WI38 (cell line): ENCODE measurements around the gene LYPD6B.

Experiments used
- H3K4me3 ChIP-seq: 2 replicates; pipeline ENCODE4 v1.5.1; 2011; ENCODE audit warnings: low read depth, mild to moderate bottlenecking, control low read depth, low read length
- TF ChIP-seq, protein P1 (sequence below): IDR thresholded peaks from 2 replicates; pipeline ENCODE4 v1.5.1; 2012; ENCODE audit warnings: low read depth, mild to moderate bottlenecking, control low read depth, low read length

Gene LYPD6B

DNA sequence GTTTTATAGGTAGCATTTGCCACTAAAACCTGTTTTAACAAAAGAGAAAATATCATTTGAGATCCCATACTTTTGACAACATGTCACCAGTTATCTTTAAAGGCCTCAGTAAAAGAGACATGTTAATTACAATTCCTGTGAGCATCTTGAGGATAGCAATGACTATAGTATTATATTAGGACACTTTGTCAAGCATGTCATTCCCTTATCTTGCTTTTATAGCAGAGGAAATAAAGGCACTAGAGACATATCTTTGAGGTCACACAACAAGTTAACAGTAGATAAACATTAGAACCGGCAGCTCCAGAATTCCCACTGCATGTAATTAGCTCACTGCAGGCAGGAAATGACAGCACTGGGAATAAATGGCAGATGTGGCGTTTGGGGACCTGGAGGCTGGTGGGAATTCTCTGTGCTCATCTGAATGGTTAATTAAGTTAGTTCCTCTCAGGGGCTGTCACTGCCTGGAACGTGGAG, 25.9 kb downstream of the LYPD6B start:
- H3K4me3 ChIP-seq, result no peak overlapping the region
- TF ChIP-seq, protein P1, sequence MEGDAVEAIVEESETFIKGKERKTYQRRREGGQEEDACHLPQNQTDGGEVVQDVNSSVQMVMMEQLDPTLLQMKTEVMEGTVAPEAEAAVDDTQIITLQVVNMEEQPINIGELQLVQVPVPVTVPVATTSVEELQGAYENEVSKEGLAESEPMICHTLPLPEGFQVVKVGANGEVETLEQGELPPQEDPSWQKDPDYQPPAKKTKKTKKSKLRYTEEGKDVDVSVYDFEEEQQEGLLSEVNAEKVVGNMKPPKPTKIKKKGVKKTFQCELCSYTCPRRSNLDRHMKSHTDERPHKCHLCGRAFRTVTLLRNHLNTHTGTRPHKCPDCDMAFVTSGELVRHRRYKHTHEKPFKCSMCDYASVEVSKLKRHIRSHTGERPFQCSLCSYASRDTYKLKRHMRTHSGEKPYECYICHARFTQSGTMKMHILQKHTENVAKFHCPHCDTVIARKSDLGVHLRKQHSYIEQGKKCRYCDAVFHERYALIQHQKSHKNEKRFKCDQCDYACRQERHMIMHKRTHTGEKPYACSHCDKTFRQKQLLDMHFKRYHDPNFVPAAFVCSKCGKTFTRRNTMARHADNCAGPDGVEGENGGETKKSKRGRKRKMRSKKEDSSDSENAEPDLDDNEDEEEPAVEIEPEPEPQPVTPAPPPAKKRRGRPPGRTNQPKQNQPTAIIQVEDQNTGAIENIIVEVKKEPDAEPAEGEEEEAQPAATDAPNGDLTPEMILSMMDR, result no peak

DNA sequence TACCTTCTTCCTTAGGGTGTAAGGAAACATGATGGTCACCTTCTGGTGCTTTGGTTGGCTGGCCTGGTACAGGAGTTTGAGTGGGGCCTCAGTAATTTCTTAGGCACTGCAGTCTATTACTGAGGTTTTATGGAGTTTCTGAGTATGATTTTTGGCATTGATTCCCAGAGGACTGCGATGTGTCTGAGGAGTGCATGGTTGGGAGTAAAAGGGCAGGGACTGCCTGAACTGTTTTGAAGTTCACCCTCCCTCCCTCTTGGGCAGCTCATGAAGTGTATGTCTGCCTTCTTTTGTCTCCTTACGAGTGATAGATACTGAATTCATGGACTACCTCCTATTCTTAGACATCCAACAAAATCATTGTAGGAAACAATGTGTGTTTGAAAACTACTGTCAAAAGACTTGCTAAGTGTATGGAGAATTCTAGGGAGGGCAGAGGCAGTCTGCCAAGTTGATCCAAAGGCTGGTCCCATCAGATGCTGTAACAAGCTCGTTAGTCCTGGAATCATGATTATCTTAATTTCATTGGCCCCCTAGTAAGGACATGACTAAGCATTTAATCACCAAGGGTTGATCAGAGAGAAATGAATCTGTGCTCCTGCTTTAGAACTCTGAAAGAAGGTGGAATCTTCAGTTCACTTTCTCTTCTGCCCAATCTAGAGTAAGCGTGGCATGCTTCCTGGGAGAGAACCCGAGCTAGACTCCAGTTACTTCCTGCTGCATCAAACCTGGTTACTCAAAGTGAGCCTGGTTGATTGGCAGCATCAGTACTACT, 26.5 kb downstream of the LYPD6B start:
- H3K4me3 ChIP-seq, result no peak overlapping the region
- TF ChIP-seq, protein P1, result no peak

DNA sequence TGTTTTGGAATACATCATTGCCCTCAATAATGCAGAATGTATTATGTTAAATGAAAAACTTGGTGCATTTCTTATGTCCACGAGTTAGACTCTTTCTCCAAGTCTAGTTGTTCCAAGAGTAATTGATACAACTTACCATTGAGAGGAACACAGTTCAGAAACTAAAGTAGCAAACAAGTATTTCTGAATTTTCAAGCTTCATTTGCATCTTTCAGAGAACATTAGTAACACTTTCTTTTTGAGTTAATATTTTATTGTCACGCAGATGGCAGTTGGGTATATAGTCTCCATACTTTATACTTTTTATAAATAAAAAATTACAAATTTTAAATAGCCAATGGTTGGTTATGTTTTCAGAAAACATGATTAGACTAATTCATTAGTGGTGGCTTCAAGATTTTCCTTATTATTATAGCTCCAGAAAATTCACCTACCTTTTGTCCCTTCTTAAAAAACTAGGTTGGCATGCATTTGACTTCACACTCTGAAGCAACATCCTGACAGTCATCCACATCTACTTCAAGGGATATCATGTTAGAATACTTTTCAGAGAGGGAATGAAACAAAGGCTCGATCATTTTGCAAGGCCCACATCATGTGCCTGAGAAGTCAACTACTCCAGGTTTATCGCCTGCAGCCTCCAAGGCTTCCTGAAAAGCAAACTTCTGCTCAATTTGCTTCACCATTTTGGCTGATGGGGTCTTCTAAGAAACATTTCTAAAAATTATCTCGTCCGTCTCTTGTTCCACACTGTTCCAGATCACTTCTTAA, 29.9 kb downstream of the LYPD6B start:
- no peak overlapping the region for H3K4me3 ChIP-seq
- TF ChIP-seq, protein P1, result no peak

DNA sequence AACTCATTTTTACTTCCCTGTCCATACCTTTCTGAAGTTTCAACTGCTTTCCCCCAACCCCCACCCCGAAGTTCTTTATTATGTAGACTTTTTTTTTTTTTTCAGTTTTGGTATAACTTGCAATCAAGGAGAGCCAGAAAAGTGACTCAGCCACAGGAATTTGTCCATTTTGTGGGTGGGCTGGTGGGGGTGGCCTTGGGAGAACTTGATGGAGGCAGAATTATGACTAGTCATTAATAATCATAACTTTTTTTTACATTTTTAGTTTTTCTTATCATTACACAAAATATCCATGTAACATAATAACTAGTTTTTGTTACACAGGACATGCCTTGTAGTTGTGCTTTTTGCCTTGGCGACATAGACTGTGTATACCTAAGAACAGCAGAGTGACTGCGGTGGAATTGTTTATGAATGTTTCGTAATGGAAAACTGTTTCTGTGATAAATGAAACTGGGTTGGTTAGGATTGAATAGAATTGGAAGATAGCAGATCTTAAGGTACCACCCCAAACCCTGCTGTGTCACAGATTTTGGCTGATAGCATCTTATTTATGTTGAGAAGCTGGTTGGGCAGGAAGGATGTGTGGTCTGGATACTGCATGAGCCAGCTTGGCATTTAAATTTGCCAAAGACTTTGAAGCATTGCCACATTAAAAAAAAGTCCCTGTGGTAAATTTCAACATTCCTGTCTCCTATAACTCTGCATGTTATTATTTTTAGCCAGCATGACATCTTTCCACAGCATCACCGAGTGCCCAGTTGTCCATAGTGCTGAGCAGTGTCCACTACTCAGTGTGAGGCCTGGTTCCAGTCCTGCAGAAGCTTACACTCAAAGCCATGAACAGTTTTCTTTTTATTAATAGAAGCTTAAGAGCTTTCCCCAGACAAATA, 30.7 kb downstream of the LYPD6B start:
- H3K4me3 ChIP-seq, result no peak overlapping the region
- TF ChIP-seq, protein P1, result no peak

DNA sequence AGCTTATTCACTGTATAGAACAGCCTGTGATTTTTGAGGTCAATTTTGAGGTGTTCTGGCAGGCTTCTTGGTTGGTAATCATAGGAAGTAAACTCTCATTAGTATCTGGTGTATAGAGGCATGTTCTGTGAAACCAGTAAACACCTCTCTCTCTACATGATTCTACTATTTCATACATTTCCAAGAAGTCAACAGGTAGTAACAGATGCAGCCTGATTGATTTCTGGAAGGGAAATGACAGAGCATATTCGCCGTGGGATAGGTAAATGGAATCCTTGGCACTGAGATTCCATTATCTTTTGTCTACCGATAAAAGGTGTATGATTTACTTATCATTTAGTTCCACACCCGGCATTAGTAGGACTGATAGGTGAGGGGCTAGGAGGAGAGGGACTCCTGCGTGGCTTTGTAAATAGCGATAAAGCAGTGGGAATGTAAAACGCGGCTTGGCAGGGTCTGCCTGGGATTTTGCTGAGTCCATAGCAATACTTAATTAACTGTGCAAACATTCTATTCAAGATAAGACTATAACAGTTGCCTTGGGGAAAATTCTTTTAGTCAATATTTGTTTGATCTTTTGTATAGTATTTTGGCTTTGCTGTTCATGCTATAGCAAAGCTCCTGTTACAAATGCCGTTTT, 32.3 kb downstream of the LYPD6B start:
- TF ChIP-seq, protein P1, result no peak

DNA sequence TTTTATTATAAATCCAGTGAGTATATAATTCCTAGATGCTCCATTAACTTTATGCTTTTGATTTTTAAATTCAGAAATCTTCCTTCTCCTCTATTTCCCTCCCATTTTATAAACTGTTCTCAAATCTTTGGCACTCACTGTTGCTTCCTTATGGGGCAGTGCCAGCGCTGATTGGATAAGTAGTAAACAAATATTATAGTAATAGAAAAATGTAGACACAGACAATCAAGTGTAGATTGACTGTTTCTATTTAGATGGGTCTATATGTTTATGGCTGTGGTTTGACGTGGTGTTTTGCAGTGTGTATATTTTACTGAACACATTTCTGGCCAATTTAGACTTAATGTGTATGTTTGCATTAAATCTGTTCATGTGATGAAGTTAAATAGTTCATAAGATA, 36.6 kb downstream of the LYPD6B start:
- no peak overlapping the region for H3K4me3 ChIP-seq
- TF ChIP-seq, protein P1, result no peak

More for the DNA sequence above, 32.3 kb downstream of the LYPD6B start:
- no peak overlapping the region for H3K4me3 ChIP-seq
